A549 treated with DMSO at 1 μM for 4 hours (cell line): Measurements from ENCODE around the gene SLC3A2. TPM values are rescaled to one million over a fixed set of nuclear protein-coding genes. Genes with fewer than 3 reads are reported as not detected.

Source experiments
- total RNA-seq: library from RNA; stranded (reverse); fragments of 200-300 nt; extraction: Qiagen RNA extraction; gene quantifications from 5 replicates; pipeline ENCODE4 v1.2.3, GENCODE V29; 2022; ENCODE audit warnings: low read depth

The SLC3A2 gene
- 929 to 1,086 TPM (median 982 TPM) in 5 replicates for total RNA-seq

GRCh38 chr11:62880803-62881578 lies at the start of gene SLC3A2:
Gene SLC3A2 (plus strand): TSS chr11:62880896. CDS start chr11:62881024, 128 bp downstream.

GRCh38 chr11:62831520-62832335 lies 49.0 kb upstream of the SLC3A2 start, which contains the start of gene STX5:
Gene STX5 (minus strand): TSS chr11:62832051. CDS start chr11:62831243, 808 bp downstream.

GRCh38 chr11:62832336-62833234 lies 48.1 kb upstream of the SLC3A2 start, which contains the start of gene TEX54:
Gene TEX54 (minus strand): TSS chr11:62832841.

GRCh38 chr11:62839050-62839945 lies 41.4 kb upstream of the SLC3A2 start, which contains the start of gene WDR74:
Gene WDR74 (minus strand): TSS chr11:62839590. CDS start chr11:62839570, 20 bp downstream.

GRCh38 chr11:62921201-62921572 lies 40.5 kb downstream of the SLC3A2 start, which contains the start of gene CHRM1:
Gene CHRM1 (minus strand): TSS chr11:62921363. CDS start chr11:62911100, 10,263 bp downstream.

Other genes starting within 250 kb of the SLC3A2 start
- 260 to 286 TPM (median 272 TPM) in 5 replicates for gene GANAB, start 234.3 kb upstream of the SLC3A2 start, total RNA-seq
- 18.1 to 23.5 TPM (median 21.1 TPM) in 5 replicates for gene INTS5, start 227.6 kb upstream of the SLC3A2 start, total RNA-seq
- 134 to 147 TPM (median 144 TPM) in 5 replicates for gene C11orf98, start 215.7 kb upstream of the SLC3A2 start, total RNA-seq
- 12.2 to 16.7 TPM (median 15.5 TPM) in 5 replicates for gene CSKMT, start 215.6 kb upstream of the SLC3A2 start, total RNA-seq
- gene UQCC3, start 209.2 kb upstream of the SLC3A2 start, total RNA-seq, result 25.7 to 36.5 TPM (median 31.8 TPM) in 5 replicates
- 4.4 to 6.6 TPM (median 5.4 TPM) in 5 replicates for gene LBHD1, start 208.6 kb upstream of the SLC3A2 start, total RNA-seq
- 103 to 124 TPM (median 116 TPM) in 5 replicates for gene UBXN1, start 201.8 kb upstream of the SLC3A2 start, total RNA-seq
- gene LRRN4CL, start 191.4 kb upstream of the SLC3A2 start, total RNA-seq, result 0.03 to 0.15 TPM (median 0.12 TPM) in 3 of 5 replicates, not detected in the others
- gene BSCL2, start 173.5 kb upstream of the SLC3A2 start, total RNA-seq, result 59.2 to 86.7 TPM (median 72.8 TPM) in 5 replicates
- not detected in 5 replicates for gene GNG3, start 173.2 kb upstream of the SLC3A2 start, total RNA-seq
- gene HNRNPUL2, start 153.4 kb upstream of the SLC3A2 start, total RNA-seq, result 38.4 to 45.9 TPM (median 43.9 TPM) in 5 replicates
- 25.6 to 36.9 TPM (median 35.6 TPM) in 5 replicates for gene TTC9C, start 152.4 kb upstream of the SLC3A2 start, total RNA-seq
- 2.1 to 2.5 TPM (median 2.1 TPM) in 5 replicates for gene ZBTB3, start 126.7 kb upstream of the SLC3A2 start, total RNA-seq
- gene POLR2G, start 119.3 kb upstream of the SLC3A2 start, total RNA-seq, result 167 to 186 TPM (median 179 TPM) in 5 replicates
- 14.1 to 17.7 TPM (median 15.2 TPM) in 5 replicates for gene TAF6L, start 109.5 kb upstream of the SLC3A2 start, total RNA-seq
- 66.9 to 93.0 TPM (median 81.2 TPM) in 5 replicates for gene TMEM179B, start 93.5 kb upstream of the SLC3A2 start, total RNA-seq
- 19.0 to 29.4 TPM (median 27.1 TPM) in 5 replicates for gene TMEM223, start 88.9 kb upstream of the SLC3A2 start, total RNA-seq
- gene NXF1, start 75.5 kb upstream of the SLC3A2 start, total RNA-seq, result 44.6 to 59.3 TPM (median 53.9 TPM) in 5 replicates
- gene STX5, start 48.8 kb upstream of the SLC3A2 start, total RNA-seq, result 20.5 to 28.2 TPM (median 26.0 TPM) in 5 replicates
- not detected in 5 replicates for gene TEX54, start 48.1 kb upstream of the SLC3A2 start, total RNA-seq
- gene WDR74, start 41.3 kb upstream of the SLC3A2 start, total RNA-seq, result 80.1 to 88.6 TPM (median 84.8 TPM) in 5 replicates
- 0.03 to 0.11 TPM (median 0.04 TPM) in 3 of 5 replicates, not detected in the others for gene CHRM1, start 40.5 kb downstream of the SLC3A2 start, total RNA-seq
- gene SLC22A6, start 104.1 kb downstream of the SLC3A2 start, total RNA-seq, result not detected in 5 replicates
- not detected in 5 replicates for gene SLC22A8, start 134.9 kb downstream of the SLC3A2 start, total RNA-seq